PC-9 (cell line): ENCODE data around the gene MAP4. TPM values are rescaled to one million over a fixed set of nuclear protein-coding genes. Genes with fewer than 3 reads are reported as not detected.
"Not testable (repeated sequence)": the region's sequence is repeated elsewhere in the genome, so short reads cannot be mapped to it uniquely, and the experiment has no call there.

Experiments used
- BruUV-seq: library from RNA; stranded (reverse); fragments of 400-500 nt; replicated peaks from 2 replicates; lab custom pipeline; 2021; lab: Mats Ljungman, UMichigan
- CTCF ChIA-PET: fragments of 300-600 bp; sonication (Branson Sonifier 250); formaldehyde crosslinking; loops from one replicate; lab custom pipeline; 2022; ENCODE audit warnings: antibody characterized with exemption; lab: Charles Lee
- POLR2A ChIA-PET: fragments of 300-600 bp; sonication (Branson Sonifier 250); formaldehyde crosslinking; loops from one replicate; lab custom pipeline; 2022; ENCODE audit warnings: antibody characterized with exemption; ENCODE audit not compliant: unreplicated experiment; lab: Charles Lee
- DNase-seq, 2 experiments: peaks; one replicate each; pipeline versions ENCODE4 v3.0.0 to v3.0.0-alpha.2; 2015 to 2022; ENCODE audit warnings: mixed read lengths in 1 of 2
- H2AFZ ChIP-seq: fragments of 200-600 bp; sonication (generic); 2 replicates; pipeline ENCODE4 v1.8.1; 2017; ENCODE audit warnings: antibody characterized with exemption
- H3F3A ChIP-seq: fragments of 200-600 bp; sonication (generic); 2 replicates; pipeline ENCODE4 v1.8.1; 2017; ENCODE audit warnings: antibody characterized with exemption, mild to moderate bottlenecking, low read depth; ENCODE audit not compliant: insufficient read depth
- H3K27ac ChIP-seq: fragments of 200-600 bp; sonication (generic); 2 replicates; pipeline ENCODE4 v1.6.1; 2016; ENCODE audit warnings: mixed run types
- H3K27me3 ChIP-seq: fragments of 200-600 bp; sonication (generic); 2 replicates; pipeline ENCODE4 v1.6.1; 2016; ENCODE audit warnings: low read depth, mixed run types; ENCODE audit not compliant: insufficient read depth
- H3K36me3 ChIP-seq: fragments of 200-600 bp; sonication (generic); 2 replicates; pipeline ENCODE4 v1.6.1; 2016; ENCODE audit warnings: low read depth, mixed run types
- H3K4me1 ChIP-seq: fragments of 200-600 bp; sonication (generic); replicated peaks from 2 replicates; pipeline ENCODE4 v1.6.1; 2016; ENCODE audit warnings: mixed run types; ENCODE audit not compliant: insufficient read depth
- H3K4me2 ChIP-seq: fragments of 200-600 bp; sonication (generic); 2 replicates; pipeline ENCODE4 v1.6.1; 2017; ENCODE audit warnings: mixed run types
- H3K4me3 ChIP-seq: fragments of 200-600 bp; sonication (generic); 2 replicates; pipeline ENCODE4 v1.6.1; 2016; ENCODE audit warnings: mixed run types
- H3K79me2 ChIP-seq: fragments of 200-600 bp; sonication (generic); 2 replicates; pipeline ENCODE4 v1.6.1; 2017; ENCODE audit warnings: low read depth, mixed run types
- H3K9me2 ChIP-seq: fragments of 200-600 bp; sonication (generic); 2 replicates; pipeline ENCODE4 v1.8.1; 2017; ENCODE audit warnings: mild to moderate bottlenecking; ENCODE audit not compliant: insufficient read depth
- H3K9me3 ChIP-seq: fragments of 200-600 bp; sonication (generic); 2 replicates; pipeline ENCODE4 v1.8.1; 2016; ENCODE audit warnings: low read depth; ENCODE audit not compliant: insufficient read depth
- H4K20me1 ChIP-seq: fragments of 200-600 bp; sonication (generic); 2 replicates; pipeline ENCODE4 v1.8.1; 2017; ENCODE audit not compliant: insufficient read depth
- CTCF ChIP-seq: fragments of 200-600 bp; sonication (generic); conservative IDR thresholded peaks from 2 replicates; pipeline ENCODE4 v1.6.1; 2017; ENCODE audit warnings: mixed run types, antibody characterized with exemption, mild to moderate bottlenecking, moderate library complexity
- EZH2 ChIP-seq: fragments of 200-600 bp; sonication (generic); IDR thresholded peaks from 2 replicates; pipeline ENCODE4 v1.8.0; 2017; ENCODE audit warnings: antibody characterized with exemption, low read depth
- intact Hi-C: fragments of 100-400 bp; cut with micrococcal nuclease; formaldehyde crosslinking; loops from one replicate; pipeline ENCODE4 v1.10.0; 2022; ENCODE audit not compliant: unreplicated experiment
- total RNA-seq: library from RNA; stranded (reverse); gene quantifications from 2 replicates; pipeline ENCODE4 v1.2.3, GENCODE V29; 2021

Gene MAP4
- total RNA-seq, 1 experiment from 2014 or later = 187 TPM

- POLR2A ChIA-PET = interaction anchor here (0.7 kb wide), 1 partner anchor 21 kb away, joined by 7 read pairs; no protein-coding TSS in a partner anchor
Measured at GRCh38 chr3:48012659-48013058, 3.6 kb downstream of the MAP4 start.

DNA sequence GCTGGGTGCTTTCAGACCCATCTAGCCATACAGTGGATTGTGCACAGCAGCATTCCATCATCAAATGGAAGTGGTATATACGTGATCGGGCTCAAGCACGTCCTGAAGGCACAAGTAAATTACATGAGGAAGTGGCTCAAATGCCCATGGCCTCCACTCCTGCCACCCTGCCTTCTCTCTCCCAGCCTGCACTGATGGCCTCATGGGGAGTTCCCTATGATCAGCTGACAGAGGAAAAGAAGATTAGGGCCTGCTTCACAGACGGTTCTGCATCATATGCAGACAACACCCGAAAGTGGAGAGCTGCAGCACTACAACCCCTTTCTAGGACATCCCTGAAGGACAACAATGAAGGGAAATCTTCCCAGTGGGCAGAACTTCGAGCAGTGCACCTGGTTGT is 8.2 kb downstream of the MAP4 start:
- H3K9me2 ChIP-seq, H4K20me1 ChIP-seq, H3F3A ChIP-seq, H3K9me3 ChIP-seq, POLR2A ChIA-PET, H3K4me2 ChIP-seq, H3K4me1 ChIP-seq, BruUV-seq, intact Hi-C loops, H3K36me3 ChIP-seq, DNase-seq, H3K27ac ChIP-seq, CTCF ChIA-PET, H3K4me3 ChIP-seq, H2AFZ ChIP-seq, H3K27me3 ChIP-seq: not testable (repeated sequence)
- H3K79me2 ChIP-seq = peaks cover 18% of the 10 kb centered on the region; the same call in 1 of the 2 replicates

More at GRCh38 chr3:48012659-48013058, 3.6 kb downstream of the MAP4 start:
- no peak overlapping the region for H2AFZ ChIP-seq
- peaks cover 13% of the 10 kb centered on the region; the same call in 1 of the 2 replicates for H4K20me1 ChIP-seq
- H3K27ac ChIP-seq = no peak overlapping the region
- CTCF ChIA-PET = interaction anchor here (0.6 to 0.9 kb wide), 2 partner anchors 22 to 76 kb away, joined by 3 to 4 read pairs; no protein-coding TSS in a partner anchor
- DNase-seq = no peak
- no peaks in the 10 kb centered on the region for H3K27me3 ChIP-seq
- H3K4me3 ChIP-seq = no peak overlapping the region
- intact Hi-C loops = no loop called here
- no peak overlapping the region for H3K4me2 ChIP-seq
- H3K9me2 ChIP-seq = no peaks in the 10 kb centered on the region
- H3K79me2 ChIP-seq = peaks cover 49% of the 10 kb centered on the region
- TF ChIP-seq CTCF (no peak), EZH2 (no peak)
- no TSS peak for BruUV-seq
- H3F3A ChIP-seq = peaks cover 28% of the 10 kb centered on the region; the same call in 1 of the 2 replicates
- no peaks in the 10 kb centered on the region for H3K36me3 ChIP-seq
- peaks cover 28% of the 10 kb centered on the region for H3K4me1 ChIP-seq
- no peaks in the 10 kb centered on the region for H3K9me3 ChIP-seq

DNA sequence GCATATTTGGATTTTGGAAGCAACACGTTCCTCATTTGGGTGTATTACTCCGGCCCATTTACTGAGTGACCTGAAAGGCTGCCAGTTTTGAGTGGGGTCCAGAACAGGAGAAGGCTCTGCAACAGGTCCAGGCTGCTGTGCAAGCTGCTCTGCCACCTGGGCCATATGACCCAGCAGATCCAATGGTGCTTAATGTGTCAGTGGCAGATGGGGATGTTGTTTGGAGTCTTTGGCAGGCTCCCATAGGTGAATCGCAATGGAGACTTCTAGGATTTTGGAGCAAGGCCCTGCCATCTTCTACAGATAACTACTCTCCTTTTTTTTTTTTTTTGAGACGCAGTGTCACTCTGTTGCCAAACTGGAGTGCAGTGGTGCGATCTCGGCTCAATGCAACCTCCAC is 8.9 kb downstream of the MAP4 start:
- BruUV-seq, intact Hi-C loops, CTCF ChIA-PET, H3K9me2 ChIP-seq, H3K27ac ChIP-seq, H4K20me1 ChIP-seq, POLR2A ChIA-PET, H3K4me2 ChIP-seq, H3K36me3 ChIP-seq, DNase-seq, H3F3A ChIP-seq, H3K4me1 ChIP-seq, H2AFZ ChIP-seq, H3K4me3 ChIP-seq, H3K27me3 ChIP-seq, H3K9me3 ChIP-seq: not testable (repeated sequence)
- H3K79me2 ChIP-seq = peaks cover 13% of the 10 kb centered on the region; the same call in 1 of the 2 replicates

GRCh38 chr3:48006794-48007193 is 9.4 kb downstream of the MAP4 start:
- CTCF ChIA-PET, H3K4me3 ChIP-seq, H3K9me3 ChIP-seq, H3K4me2 ChIP-seq, DNase-seq, H3K27ac ChIP-seq, H3K27me3 ChIP-seq, H3F3A ChIP-seq, H3K9me2 ChIP-seq, POLR2A ChIA-PET, intact Hi-C loops, H2AFZ ChIP-seq, H3K36me3 ChIP-seq, BruUV-seq, H3K4me1 ChIP-seq, H4K20me1 ChIP-seq: not testable (repeated sequence)
- peaks cover 12% of the 10 kb centered on the region for H3K79me2 ChIP-seq
